ENCODE data around the gene MYO1A. TPM values are rescaled to one million over a fixed set of nuclear protein-coding genes. Genes with fewer than 3 reads are reported as not detected.

MYO1A gene
- total RNA-seq, 1 experiment from 2014 or later = 0.26 TPM

DNA sequence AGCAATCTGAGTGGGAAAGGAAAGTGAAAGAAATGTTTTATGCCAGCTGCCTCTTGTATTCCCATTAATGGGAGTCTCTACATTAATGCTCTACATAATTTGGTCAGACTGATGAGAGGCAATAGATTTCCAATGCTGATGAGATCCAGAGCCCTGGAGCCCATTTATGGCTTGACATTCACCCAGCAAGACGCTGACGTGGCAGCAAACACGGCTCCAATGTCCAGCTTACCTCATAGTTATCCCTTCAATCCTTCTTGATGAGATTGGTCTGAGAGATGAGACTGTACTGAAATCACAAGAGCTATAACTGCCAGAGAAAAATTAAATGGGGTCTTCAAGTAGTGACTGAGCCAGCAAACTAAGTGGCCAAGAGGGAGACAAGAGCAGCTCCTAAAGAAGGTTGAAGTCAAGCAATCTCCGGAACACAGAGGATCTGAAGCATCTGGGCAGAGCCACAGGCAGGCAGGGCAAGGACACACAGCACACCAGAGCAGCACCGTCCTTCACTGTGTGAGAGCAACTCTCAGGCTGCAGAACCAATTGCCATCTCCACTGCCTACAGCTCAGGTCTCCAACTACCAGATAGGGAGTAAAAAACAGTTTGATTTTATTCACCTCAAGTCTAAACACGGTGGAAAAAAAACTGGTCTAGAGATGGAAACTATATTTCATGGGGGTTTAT is 7.3 kb upstream of the MYO1A start:
- Histone ChIP-seq H4K91ac (ENCODE audit: insufficient read length, low read depth, low read length) (no peak overlapping the region), H2AFZ (ENCODE audit: low read length) (no peak overlapping the region), H3K23me2 (ENCODE audit: insufficient read length, low read depth, low read length, poor library complexity, severe bottlenecking) (no peaks in the 10 kb centered on the region), H4K8ac (replicated peaks; ENCODE audit: insufficient read length, low read depth, low read length) (no peak overlapping the region), H3K14ac (ENCODE audit: insufficient read depth, low read length) (no peak overlapping the region), H3K18ac (ENCODE audit: insufficient read length, low read depth, low read length) (no peak overlapping the region), H3K56ac (ENCODE audit: insufficient read length, low read depth, low read length) (no peak overlapping the region), H2BK15ac (ENCODE audit: low read depth, low read length) (no peak overlapping the region), H3K27me3 (ENCODE audit: insufficient read depth, low read length) (no peaks in the 10 kb centered on the region), H3K79me2 (ENCODE audit: insufficient read depth, low read length) (no peaks in the 10 kb centered on the region), H3K4me1 (ENCODE audit: insufficient read depth, low read length) (no peaks in the 10 kb centered on the region), H3K4me2 (ENCODE audit: insufficient read depth, insufficient read length, low read length) (no peak overlapping the region), H3K9ac (ENCODE audit: extremely low read depth, insufficient read length, low read length) (no peak overlapping the region), H3T11ph (ENCODE audit: low read length) (no peak overlapping the region), H3K23ac (ENCODE audit: insufficient read length, low read depth, low read length) (no peak overlapping the region), H4K20me1 (ENCODE audit: control insufficient read depth, insufficient read depth, insufficient read length) (no peaks in the 10 kb centered on the region), H3K9me3 (ENCODE audit: control insufficient read depth, low read depth, low read length) (no peaks in the 10 kb centered on the region), H2BK12ac (ENCODE audit: insufficient read length, low read depth, low read length) (no peak overlapping the region), H4K5ac (ENCODE audit: insufficient read length, low read depth, low read length) (no peak overlapping the region), H2BK5ac (ENCODE audit: insufficient read length, low read length) (no peak overlapping the region), H2AK5ac (ENCODE audit: insufficient read length, low read length) (no peak overlapping the region), H2BK20ac (ENCODE audit: low read depth, low read length, poor library complexity, severe bottlenecking) (no peak overlapping the region), H2BK120ac (ENCODE audit: low read depth, low read length, poor library complexity, severe bottlenecking) (no peak overlapping the region), H3K27ac (ENCODE audit: insufficient read length, low read depth, low read length) (no peak overlapping the region), H3K4ac (ENCODE audit: low read depth, low read length) (no peak overlapping the region), H3K79me1 (ENCODE audit: insufficient read depth, low read depth, low read length, poor library complexity, severe bottlenecking) (no peaks in the 10 kb centered on the region)
- no peaks in the 10 kb centered on the region for H3K9me3 Mint-ChIP-seq
- H3K27me3 Mint-ChIP-seq (ENCODE audit: low read depth) = no peaks in the 10 kb centered on the region
- peaks cover 33 to 67% (median 58%) of the 10 kb centered on the region in 3 experiments; a peak in 6 of 7 replicates for H3K36me3 Mint-ChIP-seq (ENCODE audit: insufficient read depth in 1 of 3, low read depth in 3 of 3)
- H3K4me1 Mint-ChIP-seq = no peaks in the 10 kb centered on the region
- no CpG with 5 or more reads among the region's 6 CpGs for WGBS (ENCODE audit: extremely low coverage, insufficient read length, low lambda C conversion rate)
- H3K27ac Mint-ChIP-seq = peak overlapping the region in 1 of 3 experiments; percentile 31; a peak in 1 of 7 replicates
- TF ChIP-seq, protein P1, sequence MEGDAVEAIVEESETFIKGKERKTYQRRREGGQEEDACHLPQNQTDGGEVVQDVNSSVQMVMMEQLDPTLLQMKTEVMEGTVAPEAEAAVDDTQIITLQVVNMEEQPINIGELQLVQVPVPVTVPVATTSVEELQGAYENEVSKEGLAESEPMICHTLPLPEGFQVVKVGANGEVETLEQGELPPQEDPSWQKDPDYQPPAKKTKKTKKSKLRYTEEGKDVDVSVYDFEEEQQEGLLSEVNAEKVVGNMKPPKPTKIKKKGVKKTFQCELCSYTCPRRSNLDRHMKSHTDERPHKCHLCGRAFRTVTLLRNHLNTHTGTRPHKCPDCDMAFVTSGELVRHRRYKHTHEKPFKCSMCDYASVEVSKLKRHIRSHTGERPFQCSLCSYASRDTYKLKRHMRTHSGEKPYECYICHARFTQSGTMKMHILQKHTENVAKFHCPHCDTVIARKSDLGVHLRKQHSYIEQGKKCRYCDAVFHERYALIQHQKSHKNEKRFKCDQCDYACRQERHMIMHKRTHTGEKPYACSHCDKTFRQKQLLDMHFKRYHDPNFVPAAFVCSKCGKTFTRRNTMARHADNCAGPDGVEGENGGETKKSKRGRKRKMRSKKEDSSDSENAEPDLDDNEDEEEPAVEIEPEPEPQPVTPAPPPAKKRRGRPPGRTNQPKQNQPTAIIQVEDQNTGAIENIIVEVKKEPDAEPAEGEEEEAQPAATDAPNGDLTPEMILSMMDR (conservative IDR thresholded peaks at IDR 0.05) = no peak
- no peak for DNase-seq
- no peak overlapping the region for H3K4me3 Mint-ChIP-seq

Measured in H9 (cell line).